ENCODE measurements around the gene KLRK1. TPM values are rescaled to one million over a fixed set of nuclear protein-coding genes. Genes with fewer than 3 reads are reported as not detected.

Gene KLRK1
- 0.16 TPM in 1 of 2 replicates, not detected in the other for total RNA-seq

GRCh38 chr12:10389904-10390303 is at the start of gene KLRK1:
Gene KLRK1 (minus strand): TSS chr12:10390041. CDS start chr12:10388810, 1,231 bp downstream.

DNA sequence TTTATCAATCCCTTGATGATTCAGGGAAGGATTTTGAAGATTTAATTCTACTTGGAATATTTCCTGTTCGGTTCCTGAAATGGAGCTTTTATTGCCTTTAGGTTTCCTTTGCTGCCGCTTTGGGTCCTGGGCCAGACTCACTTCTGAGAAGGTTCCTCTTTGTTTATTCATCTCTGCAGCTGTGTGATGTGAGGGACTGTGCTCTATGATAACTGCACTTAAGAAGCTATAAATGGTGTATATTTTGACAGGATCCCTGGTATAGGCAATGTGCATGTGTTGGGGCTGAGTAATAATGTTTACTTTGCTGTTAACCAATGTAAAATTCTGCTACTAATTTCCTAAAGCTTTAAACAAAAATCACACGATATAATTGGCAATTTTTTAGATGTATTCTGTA is 46.0 kb upstream of the KLRK1 start, which contains the start of gene KLRC2:
KLRC2 (minus strand) TSS at position 195 of the 400 bp plus-strand sequence; CDS start at position 171, 24 bp downstream.

GRCh38 chr12:10420334-10420733 is 30.5 kb upstream of the KLRK1 start, which contains the start of gene KLRC3:
Gene KLRC3 (minus strand): TSS chr12:10420595. CDS start chr12:10420550, 45 bp downstream.

GRCh38 chr12:10409392-10409791 is 19.6 kb upstream of the KLRK1 start, which contains the start of gene KLRC4:
Gene KLRC4 (minus strand): TSS chr12:10409757. CDS start chr12:10409575, 182 bp downstream.

Other genes starting within 250 kb of the KLRK1 start
- 0.51 and 1.5 TPM in 2 replicates for gene OLR1, start 217.9 kb downstream of the KLRK1 start, total RNA-seq
- gene TMEM52B, start 211.0 kb downstream of the KLRK1 start, total RNA-seq: 1.3 TPM in 1 of 2 replicates, not detected in the other
- gene GABARAPL1, start 177.2 kb downstream of the KLRK1 start, total RNA-seq: 21.0 and 94.1 TPM in 2 replicates
- 0.13 TPM in 1 of 2 replicates, not detected in the other for gene KLRD1, start 82.2 kb downstream of the KLRK1 start, total RNA-seq
- gene KLRC4, start 19.7 kb upstream of the KLRK1 start, total RNA-seq: 0.16 TPM in 1 of 2 replicates, not detected in the other
- 0.13 TPM in 1 of 2 replicates, not detected in the other for gene KLRC3, start 30.6 kb upstream of the KLRK1 start, total RNA-seq
- not detected in 2 replicates for gene KLRC2, start 46.0 kb upstream of the KLRK1 start, total RNA-seq
- gene KLRC1, start 63.3 kb upstream of the KLRK1 start, total RNA-seq: not detected in 2 replicates
- gene EIF2S3B, start 115.8 kb upstream of the KLRK1 start, total RNA-seq: 0.38 and 5.4 TPM in 2 replicates
- gene MAGOHB, start 223.6 kb upstream of the KLRK1 start, total RNA-seq: 9.4 and 19.7 TPM in 2 replicates

Measured in mesangial cell (primary cell).